Measurements from ENCODE around the gene TMEM223.

TMEM223 gene

DNA sequence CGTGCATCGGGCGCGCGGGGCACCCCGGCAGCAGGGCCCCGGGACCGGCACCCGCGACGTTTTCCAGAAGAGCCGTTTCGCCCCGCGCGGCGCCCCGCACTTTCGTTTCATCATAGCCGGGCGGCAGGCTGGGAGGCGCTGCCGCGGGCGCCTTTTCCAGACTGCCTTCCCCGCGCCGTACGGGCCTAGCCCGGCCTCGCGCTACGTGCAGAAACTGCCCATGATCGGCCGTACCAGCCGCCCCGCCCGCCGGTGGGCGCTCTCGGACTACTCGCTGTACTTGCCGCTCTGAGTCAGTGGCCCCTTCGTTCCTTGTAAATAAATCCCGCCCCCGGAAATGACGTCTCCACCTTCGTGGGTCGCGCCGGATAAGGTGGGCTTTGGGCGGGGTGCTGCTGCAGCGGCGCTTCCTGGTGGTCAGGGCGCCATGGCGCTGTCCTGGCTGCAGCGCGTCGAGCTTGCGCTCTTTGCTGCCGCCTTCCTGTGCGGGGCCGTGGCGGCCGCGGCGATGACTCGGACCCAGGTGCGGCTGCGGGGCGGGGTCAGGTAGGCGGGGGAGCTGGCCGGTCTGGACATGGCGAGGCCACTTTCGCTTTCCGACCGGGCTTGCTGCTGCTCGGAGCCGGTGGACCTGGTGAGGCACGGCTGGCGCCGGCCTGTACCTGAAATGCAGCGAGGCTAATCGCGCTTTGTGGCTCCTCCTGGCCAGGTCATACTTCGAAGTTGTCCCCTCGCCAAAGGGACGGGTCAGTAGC lies 4.6 kb downstream of the TMEM223 start, which contains the start of gene TMEM179B (continued):
- TF ChIP-seq, protein P1, sequence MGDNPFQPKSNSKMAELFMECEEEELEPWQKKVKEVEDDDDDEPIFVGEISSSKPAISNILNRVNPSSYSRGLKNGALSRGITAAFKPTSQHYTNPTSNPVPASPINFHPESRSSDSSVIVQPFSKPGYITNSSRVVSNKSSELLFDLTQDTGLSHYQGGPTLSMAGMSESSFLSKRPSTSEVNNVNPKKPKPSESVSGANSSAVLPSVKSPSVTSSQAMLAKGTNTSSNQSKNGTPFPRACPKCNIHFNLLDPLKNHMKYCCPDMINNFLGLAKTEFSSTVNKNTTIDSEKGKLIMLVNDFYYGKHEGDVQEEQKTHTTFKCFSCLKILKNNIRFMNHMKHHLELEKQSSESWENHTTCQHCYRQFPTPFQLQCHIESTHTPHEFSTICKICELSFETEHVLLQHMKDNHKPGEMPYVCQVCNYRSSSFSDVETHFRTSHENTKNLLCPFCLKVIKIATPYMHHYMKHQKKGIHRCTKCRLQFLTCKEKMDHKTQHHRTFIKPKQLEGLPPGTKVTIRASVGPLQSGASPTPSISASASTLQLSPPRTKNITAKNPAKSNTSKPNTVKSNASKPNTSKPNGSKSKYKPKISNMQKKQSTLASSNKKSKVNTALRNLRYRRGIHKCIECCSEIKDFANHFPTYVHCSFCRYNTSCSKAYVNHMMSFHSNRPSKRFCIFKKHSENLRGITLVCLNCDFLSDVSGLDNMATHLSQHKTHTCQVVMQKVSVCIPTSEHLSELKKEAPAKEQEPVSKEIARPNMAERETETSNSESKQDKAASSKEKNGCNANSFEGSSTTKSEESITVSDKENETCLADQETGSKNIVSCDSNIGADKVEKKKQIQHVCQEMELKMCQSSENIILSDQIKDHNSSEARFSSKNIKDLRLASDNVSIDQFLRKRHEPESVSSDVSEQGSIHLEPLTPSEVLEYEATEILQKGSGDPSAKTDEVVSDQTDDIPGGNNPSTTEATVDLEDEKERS (tag by site-specific recombination; IDR thresholded peaks at IDR 0.05), result no peak
- TF ChIP-seq BCL11B (tag by site-specific recombination; IDR thresholded peaks at IDR 0.05; ENCODE audit: low read depth), result peak; percentile 42; the same call in 1 of the 2 replicates
- peak; percentile 82 for TF ChIP-seq YY1 (tag by site-specific recombination; IDR thresholded peaks at IDR 0.05)
- TF ChIP-seq ZEB2 (tag by site-specific recombination; IDR thresholded peaks at IDR 0.05), result peak; percentile 81
- peak; percentile 100 for TF ChIP-seq ZNF837 (tag by site-specific recombination; IDR thresholded peaks at IDR 0.05)
- TF ChIP-seq ZNF121 (tag by site-specific recombination; IDR thresholded peaks at IDR 0.05), result 0 out of 2 replicates have a peak, but pooled peaks have one; percentile 20
- no peak for TF ChIP-seq ZNF626 (tag by site-specific recombination; IDR thresholded peaks at IDR 0.05)
- TF ChIP-seq, protein P2, sequence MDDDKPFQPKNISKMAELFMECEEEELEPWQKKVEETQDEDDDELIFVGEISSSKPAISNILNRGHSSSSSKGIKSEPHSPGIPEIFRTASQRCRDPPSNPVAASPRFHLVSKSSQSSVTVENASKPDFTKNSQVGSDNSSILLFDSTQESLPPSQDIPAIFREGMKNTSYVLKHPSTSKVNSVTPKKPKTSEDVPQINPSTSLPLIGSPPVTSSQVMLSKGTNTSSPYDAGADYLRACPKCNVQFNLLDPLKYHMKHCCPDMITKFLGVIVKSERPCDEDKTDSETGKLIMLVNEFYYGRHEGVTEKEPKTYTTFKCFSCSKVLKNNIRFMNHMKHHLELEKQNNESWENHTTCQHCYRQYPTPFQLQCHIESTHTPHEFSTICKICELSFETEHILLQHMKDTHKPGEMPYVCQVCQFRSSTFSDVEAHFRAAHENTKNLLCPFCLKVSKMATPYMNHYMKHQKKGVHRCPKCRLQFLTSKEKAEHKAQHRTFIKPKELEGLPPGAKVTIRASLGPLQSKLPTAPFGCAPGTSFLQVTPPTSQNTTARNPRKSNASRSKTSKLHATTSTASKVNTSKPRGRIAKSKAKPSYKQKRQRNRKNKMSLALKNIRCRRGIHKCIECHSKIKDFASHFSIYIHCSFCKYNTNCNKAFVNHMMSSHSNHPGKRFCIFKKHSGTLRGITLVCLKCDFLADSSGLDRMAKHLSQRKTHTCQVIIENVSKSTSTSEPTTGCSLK (tag by site-specific recombination; IDR thresholded peaks at IDR 0.05), result no peak
- TF ChIP-seq, protein P3, sequence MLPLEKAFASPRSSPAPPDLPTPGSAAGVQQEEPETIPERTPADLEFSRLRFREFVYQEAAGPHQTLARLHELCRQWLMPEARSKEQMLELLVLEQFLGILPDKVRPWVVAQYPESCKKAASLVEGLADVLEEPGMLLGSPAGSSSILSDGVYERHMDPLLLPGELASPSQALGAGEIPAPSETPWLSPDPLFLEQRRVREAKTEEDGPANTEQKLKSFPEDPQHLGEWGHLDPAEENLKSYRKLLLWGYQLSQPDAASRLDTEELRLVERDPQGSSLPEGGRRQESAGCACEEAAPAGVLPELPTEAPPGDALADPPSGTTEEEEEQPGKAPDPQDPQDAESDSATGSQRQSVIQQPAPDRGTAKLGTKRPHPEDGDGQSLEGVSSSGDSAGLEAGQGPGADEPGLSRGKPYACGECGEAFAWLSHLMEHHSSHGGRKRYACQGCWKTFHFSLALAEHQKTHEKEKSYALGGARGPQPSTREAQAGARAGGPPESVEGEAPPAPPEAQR (tag by site-specific recombination; IDR thresholded peaks at IDR 0.05), result no peak
- no peak for TF ChIP-seq ZBTB48 (tag by site-specific recombination; IDR thresholded peaks at IDR 0.05)
- no peak for TF ChIP-seq ZIC2 (tag by site-specific recombination; IDR thresholded peaks at IDR 0.05)
- TF ChIP-seq, protein P4, sequence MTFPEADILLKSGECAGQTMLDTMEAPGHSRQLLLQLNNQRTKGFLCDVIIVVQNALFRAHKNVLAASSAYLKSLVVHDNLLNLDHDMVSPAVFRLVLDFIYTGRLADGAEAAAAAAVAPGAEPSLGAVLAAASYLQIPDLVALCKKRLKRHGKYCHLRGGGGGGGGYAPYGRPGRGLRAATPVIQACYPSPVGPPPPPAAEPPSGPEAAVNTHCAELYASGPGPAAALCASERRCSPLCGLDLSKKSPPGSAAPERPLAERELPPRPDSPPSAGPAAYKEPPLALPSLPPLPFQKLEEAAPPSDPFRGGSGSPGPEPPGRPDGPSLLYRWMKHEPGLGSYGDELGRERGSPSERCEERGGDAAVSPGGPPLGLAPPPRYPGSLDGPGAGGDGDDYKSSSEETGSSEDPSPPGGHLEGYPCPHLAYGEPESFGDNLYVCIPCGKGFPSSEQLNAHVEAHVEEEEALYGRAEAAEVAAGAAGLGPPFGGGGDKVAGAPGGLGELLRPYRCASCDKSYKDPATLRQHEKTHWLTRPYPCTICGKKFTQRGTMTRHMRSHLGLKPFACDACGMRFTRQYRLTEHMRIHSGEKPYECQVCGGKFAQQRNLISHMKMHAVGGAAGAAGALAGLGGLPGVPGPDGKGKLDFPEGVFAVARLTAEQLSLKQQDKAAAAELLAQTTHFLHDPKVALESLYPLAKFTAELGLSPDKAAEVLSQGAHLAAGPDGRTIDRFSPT (tag by site-specific recombination; IDR thresholded peaks at IDR 0.05), result peak; percentile 53; the same call in 1 of the 2 replicates
- no peak for TF ChIP-seq ZNF24 (tag by site-specific recombination; IDR thresholded peaks at IDR 0.05)
- TF ChIP-seq, protein P5, sequence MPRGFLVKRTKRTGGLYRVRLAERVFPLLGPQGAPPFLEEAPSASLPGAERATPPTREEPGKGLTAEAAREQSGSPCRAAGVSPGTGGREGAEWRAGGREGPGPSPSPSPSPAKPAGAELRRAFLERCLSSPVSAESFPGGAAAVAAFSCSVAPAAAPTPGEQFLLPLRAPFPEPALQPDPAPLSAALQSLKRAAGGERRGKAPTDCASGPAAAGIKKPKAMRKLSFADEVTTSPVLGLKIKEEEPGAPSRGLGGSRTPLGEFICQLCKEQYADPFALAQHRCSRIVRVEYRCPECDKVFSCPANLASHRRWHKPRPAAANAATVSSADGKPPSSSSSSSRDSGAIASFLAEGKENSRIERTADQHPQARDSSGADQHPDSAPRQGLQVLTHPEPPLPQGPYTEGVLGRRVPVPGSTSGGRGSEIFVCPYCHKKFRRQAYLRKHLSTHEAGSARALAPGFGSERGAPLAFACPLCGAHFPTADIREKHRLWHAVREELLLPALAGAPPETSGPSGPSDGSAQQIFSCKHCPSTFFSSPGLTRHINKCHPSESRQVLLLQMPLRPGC (tag by site-specific recombination; IDR thresholded peaks at IDR 0.05), result peak; percentile 37; the same call in 1 of the 2 replicates
- TF ChIP-seq, protein P6, sequence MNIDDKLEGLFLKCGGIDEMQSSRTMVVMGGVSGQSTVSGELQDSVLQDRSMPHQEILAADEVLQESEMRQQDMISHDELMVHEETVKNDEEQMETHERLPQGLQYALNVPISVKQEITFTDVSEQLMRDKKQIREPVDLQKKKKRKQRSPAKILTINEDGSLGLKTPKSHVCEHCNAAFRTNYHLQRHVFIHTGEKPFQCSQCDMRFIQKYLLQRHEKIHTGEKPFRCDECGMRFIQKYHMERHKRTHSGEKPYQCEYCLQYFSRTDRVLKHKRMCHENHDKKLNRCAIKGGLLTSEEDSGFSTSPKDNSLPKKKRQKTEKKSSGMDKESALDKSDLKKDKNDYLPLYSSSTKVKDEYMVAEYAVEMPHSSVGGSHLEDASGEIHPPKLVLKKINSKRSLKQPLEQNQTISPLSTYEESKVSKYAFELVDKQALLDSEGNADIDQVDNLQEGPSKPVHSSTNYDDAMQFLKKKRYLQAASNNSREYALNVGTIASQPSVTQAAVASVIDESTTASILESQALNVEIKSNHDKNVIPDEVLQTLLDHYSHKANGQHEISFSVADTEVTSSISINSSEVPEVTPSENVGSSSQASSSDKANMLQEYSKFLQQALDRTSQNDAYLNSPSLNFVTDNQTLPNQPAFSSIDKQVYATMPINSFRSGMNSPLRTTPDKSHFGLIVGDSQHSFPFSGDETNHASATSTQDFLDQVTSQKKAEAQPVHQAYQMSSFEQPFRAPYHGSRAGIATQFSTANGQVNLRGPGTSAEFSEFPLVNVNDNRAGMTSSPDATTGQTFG (tag by site-specific recombination; IDR thresholded peaks at IDR 0.05; ENCODE audit: borderline replicate concordance), result no peak
- peak; percentile 74; the same call in 1 of the 2 replicates for TF ChIP-seq ZBTB7A (tag by site-specific recombination; IDR thresholded peaks at IDR 0.05; ENCODE audit: low read depth)
- TF ChIP-seq ZNF391 (tag by site-specific recombination; IDR thresholded peaks at IDR 0.05; ENCODE audit: borderline replicate concordance, low read depth), result 0 out of 2 replicates have a peak, but pooled peaks have one; percentile 46
- no peak for TF ChIP-seq GLI2 (tag by site-specific recombination; IDR thresholded peaks at IDR 0.05; ENCODE audit: borderline replicate concordance, low read depth)
- TF ChIP-seq, protein P7, sequence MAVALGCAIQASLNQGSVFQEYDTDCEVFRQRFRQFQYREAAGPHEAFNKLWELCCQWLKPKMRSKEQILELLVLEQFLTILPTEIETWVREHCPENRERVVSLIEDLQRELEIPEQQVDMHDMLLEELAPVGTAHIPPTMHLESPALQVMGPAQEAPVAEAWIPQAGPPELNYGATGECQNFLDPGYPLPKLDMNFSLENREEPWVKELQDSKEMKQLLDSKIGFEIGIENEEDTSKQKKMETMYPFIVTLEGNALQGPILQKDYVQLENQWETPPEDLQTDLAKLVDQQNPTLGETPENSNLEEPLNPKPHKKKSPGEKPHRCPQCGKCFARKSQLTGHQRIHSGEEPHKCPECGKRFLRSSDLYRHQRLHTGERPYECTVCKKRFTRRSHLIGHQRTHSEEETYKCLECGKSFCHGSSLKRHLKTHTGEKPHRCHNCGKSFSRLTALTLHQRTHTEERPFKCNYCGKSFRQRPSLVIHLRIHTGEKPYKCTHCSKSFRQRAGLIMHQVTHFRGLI (tag by site-specific recombination; IDR thresholded peaks at IDR 0.05), result peak; percentile 32; the same call in 1 of the 2 replicates
- TF ChIP-seq, protein P8, sequence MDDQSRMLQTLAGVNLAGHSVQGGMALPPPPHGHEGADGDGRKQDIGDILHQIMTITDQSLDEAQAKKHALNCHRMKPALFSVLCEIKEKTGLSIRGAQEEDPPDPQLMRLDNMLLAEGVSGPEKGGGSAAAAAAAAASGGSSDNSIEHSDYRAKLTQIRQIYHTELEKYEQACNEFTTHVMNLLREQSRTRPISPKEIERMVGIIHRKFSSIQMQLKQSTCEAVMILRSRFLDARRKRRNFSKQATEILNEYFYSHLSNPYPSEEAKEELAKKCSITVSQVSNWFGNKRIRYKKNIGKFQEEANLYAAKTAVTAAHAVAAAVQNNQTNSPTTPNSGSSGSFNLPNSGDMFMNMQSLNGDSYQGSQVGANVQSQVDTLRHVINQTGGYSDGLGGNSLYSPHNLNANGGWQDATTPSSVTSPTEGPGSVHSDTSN (CRISPR knock-in tag; IDR thresholded peaks at IDR 0.05), result peak; percentile 65
- no peak for TF ChIP-seq ZNF19 (tag by site-specific recombination; IDR thresholded peaks at IDR 0.05; ENCODE audit: low read depth)
- peak; percentile 84 for TF ChIP-seq YY2 (tag by site-specific recombination; IDR thresholded peaks at IDR 0.05)
